DOHH2 (cell line): ENCODE measurements around the gene RBP4.

Source experiments
- EZH2phosphoT487 ChIP-seq: fragments of 200-600 bp; sonication (generic); IDR thresholded peaks from 2 replicates; pipeline ENCODE4 v1.6.1; 2017; ENCODE audit warnings: borderline replicate concordance, mild to moderate bottlenecking, antibody characterized with exemption, low read length, moderate library complexity, mixed read lengths
- TF ChIP-seq, protein P1 (sequence below): fragments of 200-600 bp; sonication (generic); IDR thresholded peaks from one replicate; pipeline ENCODE4 v1.5.1; 2014; ENCODE audit warnings: antibody characterized with exemption, mild to moderate bottlenecking, low read depth, low read length; ENCODE audit not compliant: poor library complexity, severe bottlenecking

DNA sequence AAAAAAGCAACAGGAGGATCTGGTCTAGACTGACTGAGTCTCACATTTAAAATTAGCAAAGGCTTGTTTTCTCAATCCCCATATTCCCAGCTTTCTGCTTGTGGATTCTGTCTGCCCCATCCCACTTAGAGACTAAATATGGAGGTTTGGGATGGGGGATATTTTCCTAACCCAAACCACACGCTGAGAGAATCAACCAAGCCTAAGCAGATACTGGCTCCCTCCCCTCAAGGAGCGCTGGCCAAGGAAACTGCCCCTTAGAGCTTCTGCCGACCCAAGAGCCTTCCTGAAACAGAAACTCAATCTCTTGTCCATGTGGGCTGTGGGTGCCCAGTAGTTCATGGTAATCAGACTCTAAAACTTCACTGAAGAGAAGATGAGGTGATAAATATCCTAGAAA lies 30.7 kb downstream of the RBP4 start:
- TF ChIP-seq, protein P1, sequence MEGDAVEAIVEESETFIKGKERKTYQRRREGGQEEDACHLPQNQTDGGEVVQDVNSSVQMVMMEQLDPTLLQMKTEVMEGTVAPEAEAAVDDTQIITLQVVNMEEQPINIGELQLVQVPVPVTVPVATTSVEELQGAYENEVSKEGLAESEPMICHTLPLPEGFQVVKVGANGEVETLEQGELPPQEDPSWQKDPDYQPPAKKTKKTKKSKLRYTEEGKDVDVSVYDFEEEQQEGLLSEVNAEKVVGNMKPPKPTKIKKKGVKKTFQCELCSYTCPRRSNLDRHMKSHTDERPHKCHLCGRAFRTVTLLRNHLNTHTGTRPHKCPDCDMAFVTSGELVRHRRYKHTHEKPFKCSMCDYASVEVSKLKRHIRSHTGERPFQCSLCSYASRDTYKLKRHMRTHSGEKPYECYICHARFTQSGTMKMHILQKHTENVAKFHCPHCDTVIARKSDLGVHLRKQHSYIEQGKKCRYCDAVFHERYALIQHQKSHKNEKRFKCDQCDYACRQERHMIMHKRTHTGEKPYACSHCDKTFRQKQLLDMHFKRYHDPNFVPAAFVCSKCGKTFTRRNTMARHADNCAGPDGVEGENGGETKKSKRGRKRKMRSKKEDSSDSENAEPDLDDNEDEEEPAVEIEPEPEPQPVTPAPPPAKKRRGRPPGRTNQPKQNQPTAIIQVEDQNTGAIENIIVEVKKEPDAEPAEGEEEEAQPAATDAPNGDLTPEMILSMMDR = no peak
- no peak for TF ChIP-seq EZH2phosphoT487
